Right lobe of liver (tissue), 6 donors: ENCODE measurements around the gene BCKDK. TPM values are rescaled to one million over a fixed set of nuclear protein-coding genes. Genes with fewer than 3 reads are reported as not detected.

Source experiments
- ATAC-seq, 4 donors: fragments of 200-7000 bp; cut with Tn5 transposase; one replicate each; pipeline ENCODE4 v1.9.1; 2020; ENCODE audit warnings: mild to moderate bottlenecking in 4 of 4, moderate library complexity in 4 of 4
- DNase-seq, 3 donors: peaks; one replicate each; pipeline ENCODE4 v3.0.0-alpha.2; 2020
- H3K27ac ChIP-seq, 3 donors: fragments of 200-600 bp; one replicate each; pipeline ENCODE4 v1.8.0; 2022
- H3K27me3 ChIP-seq, 2 donors: fragments of 200-600 bp; one replicate each; pipeline ENCODE4 v1.8.0; 2022
- H3K36me3 ChIP-seq, 4 donors: fragments of 200-600 bp; sonication (generic) in 1 of 4; one replicate each; pipeline versions ENCODE4 v1.5.1 to v1.8.0; 2017 to 2022; ENCODE audit warnings: control low read depth in 1 of 4
- H3K4me1 ChIP-seq, 4 donors: fragments of 200-600 bp; sonication (generic) in 1 of 4; one replicate each; pipeline versions ENCODE4 v1.5.1 to v1.8.0; 2017 to 2022; ENCODE audit warnings: control low read depth in 1 of 4
- H3K4me3 ChIP-seq, 3 donors: fragments of 200-600 bp; one replicate each; pipeline ENCODE4 v1.8.0; 2022
- H3K9me3 ChIP-seq, 4 donors: fragments of 200-600 bp; sonication (generic) in 1 of 4; one replicate each; pipeline versions ENCODE4 v1.5.1 to v1.8.0; 2017 to 2022; ENCODE audit warnings: control low read depth in 1 of 4
- CTCF ChIP-seq, 4 donors: fragments of 200-600 bp in 3 of 4; fragments of 450-650 bp in 1 of 4; IDR thresholded peaks; one replicate each; pipeline versions ENCODE4 v1.5.1 to v1.8.0; 2016 to 2022; ENCODE audit warnings: antibody characterized with exemption in 4 of 4, mild to moderate bottlenecking in 2 of 4
- POLR2A ChIP-seq: fragments of 450-650 bp; IDR thresholded peaks from one replicate; pipeline ENCODE4 v1.6.1; 2017; ENCODE audit warnings: antibody characterized with exemption, mild to moderate bottlenecking
- WGBS: methylation state at CpG from one replicate; pipeline ENCODE4 v1.1.6; 2018; ENCODE audit warnings: low coverage, low lambda C conversion rate; ENCODE audit not compliant: insufficient coverage; ENCODE audit errors: missing lambda C conversion rate; 5-methylcytosine and 5-hydroxymethylcytosine counted together
- intact Hi-C, 2 donors: fragments of 100-400 bp; cut with DNase I; formaldehyde crosslinking; loops; one replicate each; pipeline versions ENCODE4 v1.11.2 to v1.14.1; 2022
- total RNA-seq, 6 experiments: library from RNA; depleted of rRNA in 2 of 6; stranded (reverse); fragments of >200 nt in 2 of 6; fragmentation: NEBNext Ultra II Directional in 3 of 6; extraction: Animal tissue kit (Norgen Biotek cat#: 25700) in 3 of 6; gene quantifications; one replicate each; pipeline versions ENCODE4 v1.1.0 to v1.2.4, GENCODE V29; 2016 to 2023
- donor health status: DM: no; HTN: yes; CAD: no.
- donor health status: DM: no; HTN: no; CAD: no.
- donor health status: DM: no; HTN: no; CAD: no.
- donor health status: DM: no; HTN: yes; CAD: no.
- donor health status: DM: no; HTN: yes; CAD: no.

BCKDK gene
- total RNA-seq, 6 experiments from 2014 or later: 34.8 to 61.5 (median 41.8) TPM

- DNase-seq (no peak), ATAC-seq (peak; percentile 23 to 49 (median 42))
- no peaks in the 10 kb centered on the region for H3K27me3 ChIP-seq
- no peak overlapping the region for H3K4me3 ChIP-seq
- H3K4me1 ChIP-seq: no peaks in the 10 kb centered on the region
- TF ChIP-seq POLR2A (no peak), CTCF (IDR thresholded peaks at IDR 0.05) (no peak)
- H3K9me3 ChIP-seq: no peaks in the 10 kb centered on the region
- WGBS: 90% methylated on average over 15 of the region's 56 CpGs
- no peak overlapping the region for H3K27ac ChIP-seq
- H3K36me3 ChIP-seq: no peaks in the 10 kb centered on the region
- intact Hi-C loops: no loop called here
Measured at GRCh38 chr16:31063843-31064611, 44.2 kb upstream of the BCKDK start.

GRCh38 chr16:31064882-31065461, 43.2 kb upstream of the BCKDK start:
- H3K4me3 ChIP-seq: no peak overlapping the region
- DNase-seq: no peak
- H3K9me3 ChIP-seq: no peaks in the 10 kb centered on the region
- intact Hi-C loops: no loop called here
- no peak for ATAC-seq
- no peak for TF ChIP-seq POLR2A
- no peak for TF ChIP-seq CTCF (IDR thresholded peaks at IDR 0.05)
- WGBS: 86% methylated on average over 3 of the region's 4 CpGs
- H3K4me1 ChIP-seq: no peaks in the 10 kb centered on the region
- H3K27me3 ChIP-seq: no peaks in the 10 kb centered on the region
- no peak overlapping the region for H3K27ac ChIP-seq
- no peaks in the 10 kb centered on the region for H3K36me3 ChIP-seq

- ATAC-seq: no peak
- Histone ChIP-seq H3K27me3 (no peaks in the 10 kb centered on the region), H3K36me3 (no peaks in the 10 kb centered on the region), H3K9me3 (no peaks in the 10 kb centered on the region), H3K27ac (no peak overlapping the region), H3K4me1 (peaks cover 0 to 6% (median 0%) of the 10 kb centered on the region in 4 donors), H3K4me3 (no peak overlapping the region)
- DNase-seq: no peak
- TF ChIP-seq POLR2A: no peak
- no peak for TF ChIP-seq CTCF (IDR thresholded peaks at IDR 0.05)
- WGBS: 93% methylated on average over 3 of the region's 3 CpGs
- intact Hi-C loops: no loop called here
Measured at GRCh38 chr16:31067342-31067741, 40.8 kb upstream of the BCKDK start.

- 41% methylated on average over 4 of the region's 4 CpGs for WGBS
- TF ChIP-seq POLR2A (no peak), CTCF (IDR thresholded peaks at IDR 0.05) (no peak)
- H3K27ac ChIP-seq: no peak overlapping the region
- no peaks in the 10 kb centered on the region for H3K9me3 ChIP-seq
- H3K4me1 ChIP-seq: peaks cover 0 to 17% (median 0%) of the 10 kb centered on the region in 4 donors
- H3K36me3 ChIP-seq: peaks cover 0 to 2% (median 0%) of the 10 kb centered on the region in 4 donors
- H3K4me3 ChIP-seq: no peak overlapping the region
- intact Hi-C loops: no loop called here
- ATAC-seq (no peak), DNase-seq (no peak)
- H3K27me3 ChIP-seq: no peaks in the 10 kb centered on the region
Measured at GRCh38 chr16:31071861-31072260, 36.3 kb upstream of the BCKDK start.
